ENCODE data around the gene PLVAP. TPM values are rescaled to one million over a fixed set of nuclear protein-coding genes. Genes with fewer than 3 reads are reported as not detected.

PLVAP gene
- total RNA-seq, 2 experiments from 2014 or later: 0.68 TPM; not detected in 1

DNA sequence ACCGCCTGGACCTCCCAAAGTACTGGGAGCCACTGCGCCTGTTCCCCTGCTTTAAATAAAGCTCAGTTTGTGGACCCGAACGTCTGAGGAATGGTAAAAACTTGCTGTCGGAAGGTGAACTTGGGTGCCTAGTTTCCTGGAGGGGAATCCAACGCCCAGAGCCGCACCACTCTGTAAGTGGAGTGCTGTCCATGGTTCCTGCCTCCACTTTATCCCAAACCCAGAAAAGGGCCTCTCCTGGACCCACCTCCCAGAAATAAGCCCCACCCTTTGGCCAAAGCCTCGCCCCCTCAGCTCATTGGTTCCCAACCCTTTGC, 44.8 kb downstream of the PLVAP start:
- POLR2A ChIA-PET: interaction anchor here (1.0 to 4.3 kb wide), 5 partner anchors 8 to 191 kb away, joined by 3 to 45 read pairs (median 5); partner anchors contain the start of gene DDA1
- no peak overlapping the region for H3K4me3 Mint-ChIP-seq
- H3K4me1 Mint-ChIP-seq: peaks cover 20% of the 10 kb centered on the region
- H3K27ac Mint-ChIP-seq: no peak overlapping the region
- peaks cover 5% of the 10 kb centered on the region for H3K27me3 Mint-ChIP-seq
- DNase-seq (no peak), ATAC-seq (ENCODE audit: low read depth) (no peak)
- H3K36me3 Mint-ChIP-seq: peaks cover 7% of the 10 kb centered on the region
- no peaks in the 10 kb centered on the region for H3K9me3 Mint-ChIP-seq

DNA sequence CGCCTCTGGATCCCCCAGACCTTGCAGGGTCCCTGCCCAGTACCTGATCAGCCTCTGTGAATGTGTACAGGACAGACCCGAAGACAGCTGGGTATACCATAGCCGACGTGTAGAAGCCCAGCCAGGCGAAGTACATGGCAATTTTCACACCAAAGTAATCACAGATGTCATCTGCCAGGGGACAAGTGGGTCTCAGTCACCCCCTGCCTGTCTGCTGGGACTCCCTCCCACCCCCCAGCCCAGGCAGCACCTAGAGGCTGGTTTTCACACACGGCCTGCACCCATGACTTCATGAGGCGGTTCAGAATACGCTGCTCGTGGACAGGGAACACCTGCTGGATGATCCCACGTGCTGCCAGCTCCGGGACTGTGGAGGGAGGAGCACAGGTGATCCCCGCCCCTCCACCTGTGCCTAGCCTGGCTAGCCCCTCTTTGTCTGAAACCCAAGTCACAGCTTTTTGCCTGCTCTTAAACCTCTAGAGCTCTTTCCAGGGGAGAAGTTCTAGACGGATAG, 46.0 kb downstream of the PLVAP start:
- POLR2A ChIA-PET: interaction anchor here (0.7 kb wide), 1 partner anchor 22 kb away, joined by 3 read pairs; no protein-coding TSS in a partner anchor
- Mint-ChIP-seq H3K36me3 (peaks cover 7% of the 10 kb centered on the region), H3K9me3 (no peaks in the 10 kb centered on the region), H3K4me1 (peaks cover 13% of the 10 kb centered on the region), H3K27me3 (peaks cover 5% of the 10 kb centered on the region), H3K27ac (no peak overlapping the region), H3K4me3 (no peak overlapping the region)
- DNase-seq (no peak), ATAC-seq (ENCODE audit: low read depth) (no peak)

DNA sequence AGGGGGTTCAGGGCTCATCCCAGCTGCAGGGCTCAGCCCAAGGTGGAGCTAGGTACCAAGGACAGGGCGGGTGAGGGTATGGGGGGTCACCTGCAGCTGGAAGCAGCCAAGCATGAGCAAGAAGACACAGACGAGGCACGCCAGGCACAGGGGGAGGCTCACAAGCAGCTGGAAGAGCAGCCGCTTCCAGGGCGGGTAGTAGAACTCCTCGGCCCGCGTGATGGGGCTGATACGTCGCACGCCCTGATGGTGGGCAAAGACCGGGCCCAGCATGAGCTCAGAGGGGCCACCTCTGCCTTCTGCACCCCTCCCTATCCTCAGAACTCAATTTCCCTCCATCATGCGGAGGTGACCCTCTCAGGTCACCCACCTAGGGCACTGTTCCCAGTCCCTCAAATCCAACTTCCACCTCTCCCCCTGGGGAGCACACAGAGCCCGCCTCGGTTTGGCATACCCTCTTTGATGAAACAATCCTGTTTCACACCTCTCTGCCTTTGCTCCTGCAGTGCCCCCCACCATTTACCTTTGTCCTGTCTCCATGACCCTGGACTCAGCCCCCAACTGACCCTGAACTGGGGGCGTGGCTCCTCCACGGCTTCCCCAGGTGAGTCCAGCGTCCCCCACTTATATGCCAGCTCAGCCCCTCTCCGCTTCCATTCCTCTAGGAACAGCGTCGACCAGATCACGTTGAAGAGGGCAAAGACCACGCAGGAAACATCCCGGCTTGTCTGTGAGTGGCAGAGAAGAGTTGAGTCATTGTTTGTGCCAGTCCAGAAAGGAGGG, 46.7 kb downstream of the PLVAP start:
- no peak for ATAC-seq (ENCODE audit: low read depth)
- Mint-ChIP-seq H3K4me1 (peaks cover 13% of the 10 kb centered on the region), H3K9me3 (no peaks in the 10 kb centered on the region), H3K27ac (no peak overlapping the region), H3K27me3 (peaks cover 5% of the 10 kb centered on the region), H3K4me3 (no peak overlapping the region), H3K36me3 (peaks cover 7% of the 10 kb centered on the region)
- no peak for DNase-seq
- POLR2A ChIA-PET: interaction anchor here (0.7 to 3.9 kb wide), 2 partner anchors 21 kb away, joined by 3 to 26 read pairs; partner anchors contain the start of gene DDA1

DNA sequence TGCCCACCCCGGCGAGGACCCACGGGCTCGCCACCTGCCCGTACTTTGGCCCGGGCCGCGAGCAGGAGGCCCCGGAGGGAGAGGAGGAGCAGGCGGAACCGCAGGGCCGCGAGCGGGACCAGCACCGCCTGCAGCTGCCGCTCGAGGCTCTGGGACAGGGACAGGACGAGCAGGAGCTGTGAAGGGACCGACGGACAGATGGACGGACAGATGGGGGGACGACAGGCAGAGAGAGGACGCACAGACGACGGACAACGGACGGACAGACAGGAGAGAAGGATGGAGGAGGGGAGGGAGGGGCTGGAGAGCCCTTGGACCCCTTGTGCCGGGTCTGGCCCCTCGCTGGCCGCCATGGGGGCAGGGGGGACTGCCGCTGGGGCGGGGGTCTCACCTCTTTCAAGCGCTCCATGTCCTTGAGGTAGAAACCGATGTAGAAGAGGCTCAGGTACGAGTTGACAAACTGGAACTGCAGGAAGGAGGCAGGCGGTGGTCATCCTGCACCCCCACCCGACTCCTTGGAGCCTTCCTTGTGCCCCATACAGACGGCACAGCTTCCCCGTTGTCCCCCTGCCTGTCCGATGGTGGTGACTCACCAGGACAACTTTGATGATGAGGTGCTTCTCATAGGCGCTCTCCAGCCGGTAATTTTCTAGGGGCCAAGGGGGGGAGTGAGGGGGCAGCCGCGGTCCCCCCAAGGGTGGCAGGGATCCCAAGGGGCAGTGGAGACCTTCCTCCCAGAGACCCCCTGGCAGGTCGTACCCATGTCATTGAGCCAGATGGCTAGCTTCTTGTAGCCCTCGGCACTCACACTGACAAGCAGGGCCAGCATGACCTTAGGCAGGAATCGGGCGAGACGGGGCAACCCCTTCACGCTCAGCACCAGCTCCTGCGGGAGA, 47.5 kb downstream of the PLVAP start:
- Mint-ChIP-seq H3K4me3 (no peak overlapping the region), H3K27me3 (peaks cover 5% of the 10 kb centered on the region), H3K36me3 (peaks cover 7% of the 10 kb centered on the region), H3K27ac (no peak overlapping the region), H3K4me1 (peaks cover 7% of the 10 kb centered on the region), H3K9me3 (no peaks in the 10 kb centered on the region)
- no peak for ATAC-seq (ENCODE audit: low read depth)
- POLR2A ChIA-PET: interaction anchor here (3.9 kb wide), 1 partner anchor 20 kb away, joined by 26 read pairs; the partner anchor contains the start of gene DDA1
- no peak for DNase-seq

DNA sequence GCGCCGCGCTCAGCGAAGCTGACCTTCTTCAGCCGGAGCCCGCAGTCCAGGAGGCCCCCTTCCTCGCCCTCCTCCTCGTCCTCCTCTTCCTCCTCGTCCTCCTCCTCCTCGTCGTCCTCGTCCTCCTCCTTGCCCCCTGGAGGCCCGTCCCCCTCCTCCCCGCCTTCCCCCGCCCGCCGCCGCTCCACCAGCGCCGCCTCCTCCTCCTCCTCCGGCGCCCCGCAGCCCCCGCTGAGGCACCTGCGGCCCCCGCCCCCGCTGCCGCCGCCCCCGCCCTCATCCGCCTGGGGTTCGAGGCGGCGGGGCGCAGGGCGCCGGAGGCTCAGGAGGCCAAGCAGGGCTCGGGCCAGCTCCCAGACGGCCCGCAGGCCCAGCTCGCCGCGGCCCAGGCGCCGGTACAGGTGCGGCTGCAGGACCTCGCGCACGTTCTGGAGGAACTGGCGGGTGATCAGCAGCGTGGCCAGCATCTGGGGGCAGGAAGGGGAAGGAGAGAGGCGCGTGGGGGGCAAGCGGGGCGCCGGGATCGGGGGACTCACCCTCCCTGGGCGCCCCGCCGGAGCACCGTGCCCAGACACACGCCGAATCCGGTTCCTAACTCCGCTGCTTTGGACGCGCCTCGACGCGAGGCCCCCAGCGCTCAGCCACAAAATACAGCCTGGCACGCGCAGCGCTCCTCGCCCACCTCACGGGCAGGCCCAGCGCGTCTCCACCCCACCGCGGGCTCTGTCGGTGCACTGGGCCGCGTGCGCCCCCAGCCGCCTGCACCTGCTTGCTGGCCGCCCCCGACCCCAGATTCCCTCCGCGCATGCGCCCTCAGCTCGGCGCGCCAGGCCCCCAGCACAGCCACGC, 48.4 kb downstream of the PLVAP start:
- ATAC-seq (ENCODE audit: low read depth) (peak; percentile 29), DNase-seq (peak; percentile 59)
- Mint-ChIP-seq H3K4me1 (peaks cover 4% of the 10 kb centered on the region), H3K9me3 (no peaks in the 10 kb centered on the region), H3K27ac (no peak overlapping the region), H3K4me3 (peak overlapping the region; percentile 60), H3K27me3 (peaks cover 5% of the 10 kb centered on the region), H3K36me3 (peaks cover 5% of the 10 kb centered on the region)
- POLR2A ChIA-PET: interaction anchor here (1.0 to 3.9 kb wide), 2 partner anchors 9 to 19 kb away, joined by 3 to 26 read pairs; partner anchors contain the start of genes DDA1 and GTPBP3

DNA sequence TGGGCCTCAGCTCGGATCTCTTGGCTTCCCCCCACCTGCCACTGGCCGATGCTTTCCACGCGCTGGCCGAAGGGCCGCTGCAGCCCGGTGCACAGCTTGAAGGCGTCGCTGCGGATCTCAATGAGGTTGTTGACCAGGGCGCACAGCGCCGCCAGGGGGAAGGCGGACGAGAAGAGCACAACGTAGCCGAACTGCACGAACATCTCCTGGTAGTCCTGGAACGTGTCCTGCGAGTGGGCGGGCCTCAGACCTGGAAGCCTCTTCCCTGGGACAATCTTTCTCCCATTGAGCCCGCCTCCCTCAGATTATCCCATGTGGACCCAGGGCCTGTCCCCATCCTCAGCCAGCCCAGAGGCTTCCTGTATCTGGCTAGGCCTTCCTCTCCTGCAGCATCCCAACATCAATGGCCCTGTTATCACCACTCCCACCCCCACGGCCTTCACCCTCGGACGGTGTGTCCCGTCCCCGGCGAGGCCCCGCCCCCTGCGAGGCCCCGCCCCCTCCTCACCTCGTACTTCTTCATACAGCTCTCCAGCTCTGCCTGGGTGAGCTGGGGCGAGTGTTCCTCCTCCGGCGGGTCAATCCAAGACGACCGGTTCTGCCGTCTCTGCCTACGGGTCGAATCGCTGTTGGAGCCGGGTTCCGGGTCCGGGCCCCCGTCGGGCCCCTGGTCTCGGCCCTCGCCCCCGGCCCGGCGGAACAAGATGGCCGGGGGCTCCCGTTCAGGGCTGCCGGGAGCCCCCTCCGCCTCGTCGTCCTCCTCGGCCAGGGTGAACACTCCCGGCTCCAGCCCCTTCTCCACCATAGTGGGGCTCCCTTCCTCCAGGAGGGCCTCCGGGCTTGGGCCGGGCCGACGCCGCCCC, 49.3 kb downstream of the PLVAP start:
- ATAC-seq (ENCODE audit: low read depth) (peak; percentile 39), DNase-seq (peak; percentile 65)
- H3K9me3 Mint-ChIP-seq: no peaks in the 10 kb centered on the region
- H3K27me3 Mint-ChIP-seq: peaks cover 5% of the 10 kb centered on the region
- H3K27ac Mint-ChIP-seq: no peak overlapping the region
- peak overlapping the region; percentile 60 for H3K4me3 Mint-ChIP-seq
- H3K4me1 Mint-ChIP-seq: peaks cover 5% of the 10 kb centered on the region
- POLR2A ChIA-PET: interaction anchor here (1.0 to 3.9 kb wide), 2 partner anchors 10 to 19 kb away, joined by 3 to 26 read pairs; partner anchors contain the start of genes DDA1 and GTPBP3
- peaks cover 5% of the 10 kb centered on the region for H3K36me3 Mint-ChIP-seq

DNA sequence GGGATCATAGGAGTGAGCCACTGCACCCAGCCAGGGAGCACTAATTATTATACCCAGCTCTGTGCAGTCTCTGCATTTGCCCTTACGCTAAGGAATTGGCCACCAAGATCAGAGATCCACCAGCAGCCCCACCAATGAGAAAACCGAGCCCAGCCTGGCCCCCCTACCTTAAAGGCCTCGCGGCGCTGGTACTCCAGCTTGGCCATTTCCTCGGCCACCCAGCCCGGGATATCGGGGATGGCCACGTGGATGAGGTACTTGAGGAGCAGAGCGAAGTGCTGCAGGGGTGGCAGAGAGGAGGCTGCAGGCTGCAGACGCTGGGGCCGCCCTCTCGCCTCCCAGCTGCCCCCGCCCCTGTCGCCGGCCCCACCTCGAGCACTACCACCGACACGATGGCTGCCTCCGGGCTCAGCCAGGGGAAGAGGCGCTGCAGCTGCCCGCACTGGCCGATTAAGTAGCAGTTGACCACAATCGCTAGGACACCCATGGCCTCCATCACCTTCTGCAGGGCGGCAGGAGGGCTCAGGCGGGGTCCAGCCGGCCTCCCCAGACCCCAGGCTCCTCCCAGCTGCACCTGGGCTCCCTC, 50.0 kb downstream of the PLVAP start:
- Mint-ChIP-seq H3K9me3 (no peaks in the 10 kb centered on the region), H3K4me1 (peaks cover 6% of the 10 kb centered on the region), H3K4me3 (no peak overlapping the region), H3K27ac (no peak overlapping the region), H3K27me3 (peaks cover 5% of the 10 kb centered on the region), H3K36me3 (peaks cover 2% of the 10 kb centered on the region)
- DNase-seq (no peak), ATAC-seq (ENCODE audit: low read depth) (no peak)
- POLR2A ChIA-PET: interaction anchor here (0.9 to 3.9 kb wide), 2 partner anchors 9 to 18 kb away, joined by 5 to 26 read pairs; partner anchors contain the start of gene DDA1

DNA sequence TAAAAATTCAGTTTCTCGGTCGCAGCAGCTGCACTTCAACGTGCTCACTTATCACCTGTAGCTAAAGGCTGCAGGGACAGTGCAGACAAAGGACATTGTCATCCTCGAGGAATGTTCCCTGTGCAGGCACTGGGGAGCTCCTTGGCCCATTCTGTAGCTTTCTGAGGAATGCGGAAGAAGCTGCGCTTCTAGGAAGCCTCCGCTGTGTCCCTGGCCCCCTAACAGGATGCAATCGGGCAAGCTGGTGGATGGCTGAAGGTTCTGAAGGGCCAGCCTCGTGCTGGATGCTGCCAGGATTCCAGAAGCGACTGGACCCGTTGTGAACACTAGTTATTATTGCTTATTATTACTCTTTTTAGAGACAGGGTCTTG, 50.6 kb downstream of the PLVAP start:
- no peak for ATAC-seq (ENCODE audit: low read depth)
- peaks cover 5% of the 10 kb centered on the region for H3K27me3 Mint-ChIP-seq
- H3K36me3 Mint-ChIP-seq: peaks cover 2% of the 10 kb centered on the region
- POLR2A ChIA-PET: interaction anchor here (0.9 to 3.9 kb wide), 2 partner anchors 10 to 17 kb away, joined by 5 to 26 read pairs; partner anchors contain the start of gene DDA1
- DNase-seq: no peak
- H3K27ac Mint-ChIP-seq: no peak overlapping the region
- no peaks in the 10 kb centered on the region for H3K9me3 Mint-ChIP-seq
- H3K4me1 Mint-ChIP-seq: peaks cover 6% of the 10 kb centered on the region
- no peak overlapping the region for H3K4me3 Mint-ChIP-seq

DNA sequence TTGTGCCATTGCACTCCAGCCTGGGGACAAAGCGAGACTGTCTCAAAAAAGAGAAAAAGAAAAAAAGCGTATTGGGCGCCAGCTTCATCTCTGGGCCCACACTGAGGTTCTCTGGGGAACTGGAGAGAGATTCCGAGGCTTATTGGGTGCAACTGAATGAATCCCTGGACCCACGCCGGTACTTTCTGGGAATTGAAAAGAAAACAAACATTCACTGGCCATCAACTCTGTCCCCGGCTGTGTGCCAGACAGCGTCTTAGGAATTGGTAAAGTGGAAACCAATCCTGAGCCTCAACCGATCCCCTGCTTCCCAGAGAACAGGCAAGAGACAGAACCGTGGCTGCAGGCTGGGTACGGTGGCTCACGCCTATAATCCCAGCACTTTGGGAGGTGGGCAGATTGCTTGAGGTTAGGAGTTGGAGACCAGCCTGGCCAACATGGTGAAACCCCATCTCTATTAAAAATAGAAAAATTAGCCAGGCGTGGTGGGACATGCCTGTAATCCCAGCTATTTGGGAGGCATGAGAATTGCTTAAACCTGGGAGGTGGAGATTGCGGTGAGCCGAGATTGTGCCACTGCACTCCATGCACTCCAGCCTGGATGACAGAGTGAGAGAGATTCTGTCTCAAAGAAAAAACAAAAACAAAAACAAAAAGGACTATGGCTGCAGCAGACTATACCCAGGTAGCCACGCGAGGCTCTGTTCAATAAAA, 51.1 kb downstream of the PLVAP start:
- Mint-ChIP-seq H3K4me1 (peaks cover 6% of the 10 kb centered on the region), H3K27ac (no peak overlapping the region), H3K9me3 (no peaks in the 10 kb centered on the region), H3K27me3 (peaks cover 5% of the 10 kb centered on the region), H3K36me3 (peaks cover 2% of the 10 kb centered on the region), H3K4me3 (no peak overlapping the region)
- POLR2A ChIA-PET: interaction anchor here (0.9 kb wide), 1 partner anchor 11 kb away, joined by 5 read pairs; no protein-coding TSS in a partner anchor
- ATAC-seq (ENCODE audit: low read depth) (no peak), DNase-seq (no peak)

DNA sequence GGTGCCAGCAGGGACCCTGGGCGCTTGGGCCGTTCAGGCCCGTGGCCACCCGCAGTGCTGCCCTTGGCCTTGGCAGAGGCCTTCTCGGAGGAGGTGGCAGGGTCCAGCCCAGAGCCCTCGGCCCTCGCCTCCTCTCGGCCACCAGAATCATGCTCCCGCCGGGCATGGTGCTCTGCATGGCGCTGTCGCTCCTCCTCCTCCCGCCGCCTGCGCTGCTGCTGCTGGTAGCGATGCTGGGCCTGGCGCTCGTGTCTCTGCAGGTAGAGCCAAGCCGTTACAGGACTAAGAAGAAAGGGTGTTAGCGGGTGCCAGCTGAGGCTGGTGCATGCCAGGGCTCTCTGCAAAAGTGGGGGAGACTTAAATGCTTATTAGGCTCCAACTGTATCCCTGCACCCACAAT, 52.0 kb downstream of the PLVAP start:
- ATAC-seq (ENCODE audit: low read depth) (no peak), DNase-seq (no peak)
- H3K27ac Mint-ChIP-seq: no peak overlapping the region
- H3K36me3 Mint-ChIP-seq: peaks cover 3% of the 10 kb centered on the region
- H3K27me3 Mint-ChIP-seq: no peaks in the 10 kb centered on the region
- H3K4me3 Mint-ChIP-seq: no peak overlapping the region
- peaks cover 6% of the 10 kb centered on the region for H3K4me1 Mint-ChIP-seq
- no peaks in the 10 kb centered on the region for H3K9me3 Mint-ChIP-seq
- POLR2A ChIA-PET: interaction anchor here (1.4 to 2.3 kb wide), 2 partner anchors 8 to 16 kb away, joined by 5 to 10 read pairs; partner anchors contain the start of gene DDA1

All from activated naive CD8-positive, alpha-beta T cell treated with anti-CD3 and anti-CD28 coated beads, Interleukin-2, amount 10 ng/mL, durations not matched to agents 7 days and 5 days (primary cell).